ENCODE results near the gene CNN2. TPM values are rescaled to one million over a fixed set of nuclear protein-coding genes. Genes with fewer than 3 reads are reported as not detected.
A peak's percentile ranks its signal among the peaks of the same experiment; 100 is the strongest.

The CNN2 gene
- total and polyA plus RNA-seq, 2 of the 13 experiments (the other 11 are each of a cell fraction or from before 2014, with no cell fraction given): 63.6 to 70.0 TPM

DNA sequence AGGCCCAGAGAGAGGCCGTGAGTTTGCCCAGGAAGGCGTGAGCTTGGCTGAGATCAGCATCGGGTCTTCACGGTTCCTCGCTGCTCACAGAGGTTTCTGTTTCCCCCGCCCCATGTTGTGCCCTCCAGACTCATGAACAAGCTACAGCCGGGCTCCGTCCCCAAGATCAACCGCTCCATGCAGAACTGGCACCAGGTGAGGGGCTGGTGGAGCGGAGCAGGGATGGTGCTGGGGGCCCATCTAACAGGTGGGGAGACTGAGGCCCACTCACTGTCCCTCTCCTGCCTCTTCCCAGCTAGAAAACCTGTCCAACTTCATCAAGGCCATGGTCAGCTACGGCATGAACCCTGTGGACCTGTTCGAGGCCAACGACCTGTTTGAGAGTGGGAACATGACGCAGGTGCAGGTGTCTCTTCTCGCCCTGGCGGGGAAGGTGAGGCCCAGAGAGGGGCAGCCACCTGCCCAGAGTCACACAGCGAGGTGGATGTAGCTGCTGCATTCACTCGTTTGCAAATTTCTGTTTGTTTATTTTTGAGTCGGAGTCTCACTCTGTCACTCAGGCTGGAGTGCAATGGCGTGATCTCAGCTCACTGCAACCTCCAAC, 6.0 kb downstream of the CNN2 start:
- TF ChIP-seq, protein P1, sequence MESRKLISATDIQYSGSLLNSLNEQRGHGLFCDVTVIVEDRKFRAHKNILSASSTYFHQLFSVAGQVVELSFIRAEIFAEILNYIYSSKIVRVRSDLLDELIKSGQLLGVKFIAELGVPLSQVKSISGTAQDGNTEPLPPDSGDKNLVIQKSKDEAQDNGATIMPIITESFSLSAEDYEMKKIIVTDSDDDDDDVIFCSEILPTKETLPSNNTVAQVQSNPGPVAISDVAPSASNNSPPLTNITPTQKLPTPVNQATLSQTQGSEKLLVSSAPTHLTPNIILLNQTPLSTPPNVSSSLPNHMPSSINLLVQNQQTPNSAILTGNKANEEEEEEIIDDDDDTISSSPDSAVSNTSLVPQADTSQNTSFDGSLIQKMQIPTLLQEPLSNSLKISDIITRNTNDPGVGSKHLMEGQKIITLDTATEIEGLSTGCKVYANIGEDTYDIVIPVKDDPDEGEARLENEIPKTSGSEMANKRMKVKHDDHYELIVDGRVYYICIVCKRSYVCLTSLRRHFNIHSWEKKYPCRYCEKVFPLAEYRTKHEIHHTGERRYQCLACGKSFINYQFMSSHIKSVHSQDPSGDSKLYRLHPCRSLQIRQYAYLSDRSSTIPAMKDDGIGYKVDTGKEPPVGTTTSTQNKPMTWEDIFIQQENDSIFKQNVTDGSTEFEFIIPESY (CRISPR knock-in tag; IDR thresholded peaks at IDR 0.05): 0 out of 2 replicates have a peak, but pooled peaks have one; percentile 9
- TF ChIP-seq MYNN (CRISPR knock-in tag; IDR thresholded peaks at IDR 0.05; ENCODE audit: low read depth) (no peak), FOXC1 (CRISPR knock-in tag; IDR thresholded peaks at IDR 0.05; ENCODE audit: borderline replicate concordance) (no peak), ZNF629 (CRISPR knock-in tag; conservative IDR thresholded peaks at IDR 0.05) (peak; percentile 65), ZNF768 (CRISPR knock-in tag; IDR thresholded peaks at IDR 0.05) (peak; percentile 98)
- CTCF ChIA-PET (ENCODE audit: low intra/inter-chr PET ratio, low total read pairs): no interaction called here
- no peak for DNase-seq (ENCODE audit: low spot score)
- POLR2A ChIA-PET: interaction anchor here (0.7 to 1.1 kb wide), 3 partner anchors 9 to 289 kb away, joined by 3 read pairs; no protein-coding TSS in a partner anchor
- Histone ChIP-seq H3K4me2 (ENCODE audit: low read depth, low read length) (no peak overlapping the region), H3K4me3 (replicated peaks in 1 of 3; ENCODE audit: insufficient read depth in 1 of 3, low read depth in 2 of 3, low read length in 3 of 3) (no peak overlapping the region), H4K20me1 (ENCODE audit: insufficient read depth, low read length) (0 out of 2 replicates have a peak, but pooled peaks cover 2% of the 10 kb centered on the region), H3K4me1 (ENCODE audit: insufficient read depth, low read length) (peaks cover 13% of the 10 kb centered on the region; the same call in 1 of the 2 replicates), H3K79me2 (ENCODE audit: insufficient read depth, low read length) (peaks cover 19% of the 10 kb centered on the region), H3K36me3 (replicated peaks in 1 of 2; ENCODE audit: control insufficient read depth in 1 of 2, insufficient read depth in 2 of 2, low read length in 2 of 2) (peaks cover 16 to 32% of the 10 kb centered on the region in 2 experiments), H3K9ac (ENCODE audit: insufficient read depth, low read depth, low read length) (no peak overlapping the region), H2AFZ (ENCODE audit: low read length) (no peak overlapping the region), H3K27ac (ENCODE audit: extremely low read length, insufficient read depth, low read length) (no peak overlapping the region), H3K27me3 (ENCODE audit: control insufficient read depth in 1 of 2, insufficient read depth in 2 of 2, low read length in 2 of 2) (no peaks in the 10 kb centered on the region), H3K9me3 (ENCODE audit: low read length) (no peaks in the 10 kb centered on the region)
- no TSS peak for BruUV-seq (replicated peaks)
- FAIRE-seq: no peak
- WGBS (ENCODE audit: low lambda C conversion rate): 95% methylated on average over 13 of the region's 20 CpGs
- intact Hi-C loops (cut with micrococcal nuclease; ENCODE audit: unreplicated experiment): no loop called here
- in situ Hi-C loops (cut with HindIII; ENCODE audit: extremely low pct_ligation_motif_present, low pct_unique_long_range_greater_than_20kb): no loop called here
- no peak for ATAC-seq

All from HepG2 (cell line).